Fibroblast of lung (primary cell): ENCODE measurements around the gene RNF220.

Source experiments
- EZH2 ChIP-seq: IDR thresholded peaks from 2 replicates; pipeline ENCODE4 v1.5.1; 2012; ENCODE audit warnings: low read length, control low read depth, mild to moderate bottlenecking; ENCODE audit errors: missing control alignments
- TF ChIP-seq, protein P1 (sequence below), 2 donors: IDR thresholded peaks in 1 of 2; conservative IDR thresholded peaks in 1 of 2; 1 replicate in 1 of 2; 2 replicates in 1 of 2; pipeline ENCODE4 v1.5.1; 2011 to 2012; ENCODE audit warnings: low read length in 2 of 2, control low read depth in 1 of 2, inconsistent platforms in 1 of 2, low read depth in 1 of 2, mild to moderate bottlenecking in 1 of 2

DNA sequence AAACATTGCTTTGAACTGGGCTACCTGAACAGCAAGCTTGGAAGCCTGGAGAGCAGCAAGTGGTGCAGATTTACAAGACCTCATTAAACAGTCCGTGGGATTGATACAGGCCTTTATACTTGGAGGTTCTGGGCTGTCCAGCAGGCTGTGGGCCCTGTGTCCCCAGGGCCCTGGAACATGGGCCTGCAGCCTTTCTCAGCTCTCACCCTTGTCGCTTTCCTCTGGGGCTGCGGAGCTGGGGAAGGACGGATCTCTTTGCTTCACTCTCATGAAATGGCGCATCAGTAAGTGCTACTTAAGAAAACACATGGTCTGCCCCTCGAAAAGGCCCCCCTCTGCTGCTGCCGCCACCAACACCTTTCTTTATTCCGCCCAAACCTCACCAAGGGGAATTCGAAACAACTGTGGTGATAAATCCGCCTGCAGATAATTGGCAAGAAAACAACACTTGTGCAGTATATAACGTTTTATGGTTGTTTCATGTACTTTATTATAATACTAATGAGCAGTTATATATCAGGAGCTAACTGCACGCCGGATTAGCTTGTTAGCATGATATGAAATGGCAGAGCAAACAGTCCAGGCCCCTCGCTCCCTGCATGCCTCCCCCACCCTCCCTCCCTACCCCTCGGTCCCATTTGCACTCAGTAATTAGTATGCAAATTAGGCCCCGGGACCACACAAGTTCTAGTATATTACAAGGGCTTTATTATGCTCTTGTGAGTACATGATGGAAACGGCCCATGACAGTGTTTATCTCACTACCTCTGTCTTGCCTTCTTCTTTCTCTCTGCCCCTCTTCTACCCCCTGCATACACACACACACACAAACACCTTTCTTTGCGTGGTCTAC, 131.5 kb downstream of the RNF220 start:
- TF ChIP-seq, protein P1, sequence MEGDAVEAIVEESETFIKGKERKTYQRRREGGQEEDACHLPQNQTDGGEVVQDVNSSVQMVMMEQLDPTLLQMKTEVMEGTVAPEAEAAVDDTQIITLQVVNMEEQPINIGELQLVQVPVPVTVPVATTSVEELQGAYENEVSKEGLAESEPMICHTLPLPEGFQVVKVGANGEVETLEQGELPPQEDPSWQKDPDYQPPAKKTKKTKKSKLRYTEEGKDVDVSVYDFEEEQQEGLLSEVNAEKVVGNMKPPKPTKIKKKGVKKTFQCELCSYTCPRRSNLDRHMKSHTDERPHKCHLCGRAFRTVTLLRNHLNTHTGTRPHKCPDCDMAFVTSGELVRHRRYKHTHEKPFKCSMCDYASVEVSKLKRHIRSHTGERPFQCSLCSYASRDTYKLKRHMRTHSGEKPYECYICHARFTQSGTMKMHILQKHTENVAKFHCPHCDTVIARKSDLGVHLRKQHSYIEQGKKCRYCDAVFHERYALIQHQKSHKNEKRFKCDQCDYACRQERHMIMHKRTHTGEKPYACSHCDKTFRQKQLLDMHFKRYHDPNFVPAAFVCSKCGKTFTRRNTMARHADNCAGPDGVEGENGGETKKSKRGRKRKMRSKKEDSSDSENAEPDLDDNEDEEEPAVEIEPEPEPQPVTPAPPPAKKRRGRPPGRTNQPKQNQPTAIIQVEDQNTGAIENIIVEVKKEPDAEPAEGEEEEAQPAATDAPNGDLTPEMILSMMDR (conservative IDR thresholded peaks at IDR 0.05 in 1 of 2, IDR thresholded peaks at IDR 0.05 in 1 of 2; ENCODE audit: low read depth in 1 of 2, low read length in 2 of 2): no peak
- TF ChIP-seq EZH2: no peak
